MM.1S (cell line): ENCODE data around the gene GTPBP4.

ENCODE experiments used
- CTCF ChIP-seq: fragments of 300-600 bp; sonication (generic); IDR thresholded peaks from 2 replicates; pipeline ENCODE4 v1.5.1; 2016; ENCODE audit warnings: antibody characterized with exemption, low read length, mixed read lengths
- EZH2phosphoT487 ChIP-seq: fragments of 300-600 bp; sonication (generic); IDR thresholded peaks from 2 replicates; pipeline ENCODE4 v1.6.1; 2018; ENCODE audit warnings: antibody characterized with exemption, low read length

DNA sequence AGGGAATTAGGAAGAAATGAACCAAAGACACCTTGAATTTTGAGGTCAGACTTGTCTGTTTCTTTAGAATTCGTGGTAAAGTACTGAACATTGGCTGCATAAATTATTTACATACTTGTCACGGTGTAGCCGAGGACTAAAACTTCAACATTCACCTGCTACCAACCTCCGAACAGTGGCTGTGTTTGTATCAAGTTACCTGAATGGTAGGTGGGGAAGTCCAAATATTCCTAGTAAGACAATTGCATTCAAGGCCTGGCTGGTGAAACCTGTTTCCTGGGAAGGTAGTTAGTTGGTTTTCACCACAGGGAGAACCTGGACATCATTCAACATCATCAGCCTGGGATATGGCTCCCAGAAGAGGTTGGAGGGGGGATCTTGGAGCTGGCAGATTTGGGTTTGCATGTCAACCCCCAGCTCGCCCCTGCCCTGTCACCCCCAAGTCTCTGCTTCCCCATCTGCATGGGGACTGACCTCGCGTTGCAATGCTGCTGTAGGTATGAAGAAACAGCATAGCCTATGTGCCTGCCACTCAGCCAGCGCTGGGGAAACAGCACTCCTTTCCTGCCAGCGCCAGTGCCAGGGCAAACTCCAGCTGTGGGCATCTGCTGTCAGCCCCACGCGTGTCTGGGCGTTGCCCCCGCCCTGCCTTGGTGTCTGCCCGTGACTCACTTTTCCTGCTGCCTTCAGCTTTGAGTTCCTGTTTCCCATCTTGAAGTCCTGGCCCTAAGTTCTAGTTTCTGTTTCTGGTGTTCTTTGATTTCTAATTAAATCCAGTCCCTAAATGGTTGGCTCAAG is 44.0 kb upstream of the GTPBP4 start:
- no peak for TF ChIP-seq CTCF
- TF ChIP-seq EZH2phosphoT487 = no peak
